ENCODE measurements around the gene ITPK1.

Gene ITPK1

GRCh38 chr14:92990456-92991430 lies 125.0 kb downstream of the ITPK1 start:
- no peak for TF ChIP-seq CTCF (IDR thresholded peaks at IDR 0.05; ENCODE audit: borderline replicate concordance, insufficient read depth, low read depth, low read length)
- H3K4me3 ChIP-seq (ENCODE audit: low read depth, low read length): no peak overlapping the region

GRCh38 chr14:92988786-92989755 lies 126.7 kb downstream of the ITPK1 start:
- no peak for TF ChIP-seq CTCF (IDR thresholded peaks at IDR 0.05; ENCODE audit: borderline replicate concordance, insufficient read depth, low read depth, low read length)
- no peak overlapping the region for H3K4me3 ChIP-seq (ENCODE audit: low read depth, low read length)

GRCh38 chr14:92987713-92988510 lies 127.8 kb downstream of the ITPK1 start:
- no peak overlapping the region for H3K4me3 ChIP-seq (ENCODE audit: low read depth, low read length)

GRCh38 chr14:92987148-92987570 lies 128.6 kb downstream of the ITPK1 start:
- TF ChIP-seq CTCF (IDR thresholded peaks at IDR 0.05; ENCODE audit: borderline replicate concordance, insufficient read depth, low read depth, low read length): no peak
- no peak overlapping the region for H3K4me3 ChIP-seq (ENCODE audit: low read depth, low read length)

More at GRCh38 chr14:92987713-92988510, 127.8 kb downstream of the ITPK1 start:
- no peak for TF ChIP-seq CTCF (IDR thresholded peaks at IDR 0.05; ENCODE audit: borderline replicate concordance, insufficient read depth, low read depth, low read length)

- no peak for TF ChIP-seq CTCF (IDR thresholded peaks at IDR 0.05; ENCODE audit: borderline replicate concordance, insufficient read depth, low read depth, low read length)
- no peak overlapping the region for H3K4me3 ChIP-seq (ENCODE audit: low read depth, low read length)
Measured at GRCh38 chr14:92986254-92987147, 129.2 kb downstream of the ITPK1 start.

Measured in GM12875 (cell line).